K562 (cell line): Measurements from ENCODE around the gene SART1. TPM values are rescaled to one million over a fixed set of nuclear protein-coding genes. Genes with fewer than 3 reads are reported as not detected.

ENCODE experiments used
- ARID4B ChIP-seq: sonication (generic); formaldehyde crosslinking; IDR thresholded peaks from 2 replicates; pipeline ENCODE4 v1.8.0; 2022; ENCODE audit warnings: mild to moderate bottlenecking, missing genetic modification reagents
- CCAR2 ChIP-seq: fragments of 200-400 bp; formaldehyde crosslinking; IDR thresholded peaks from 2 replicates; pipeline ENCODE4 v1.6.1; 2017; ENCODE audit warnings: mild to moderate bottlenecking, low read depth, low read length
- HMGN3 ChIP-seq: IDR thresholded peaks from 2 replicates; pipeline ENCODE4 v1.6.1; 2011; ENCODE audit warnings: borderline replicate concordance, low read depth, mild to moderate bottlenecking, mixed read lengths, low read length; ENCODE audit not compliant: insufficient read length; ENCODE audit errors: extremely low read depth
- HNRNPLL ChIP-seq: fragments of 200-400 bp; formaldehyde crosslinking; IDR thresholded peaks from 2 replicates; pipeline ENCODE4 v1.6.1; 2017; ENCODE audit warnings: low read length, low read depth, mild to moderate bottlenecking; ENCODE audit not compliant: poor library complexity, severe bottlenecking
- PCBP2 ChIP-seq: fragments of 200-400 bp; formaldehyde crosslinking; IDR thresholded peaks from 2 replicates; pipeline ENCODE4 v1.6.1; 2018; ENCODE audit warnings: low read length, low read depth, mild to moderate bottlenecking, moderate library complexity; ENCODE audit not compliant: poor library complexity, severe bottlenecking
- POLR2H ChIP-seq: IDR thresholded peaks from 2 replicates; pipeline ENCODE4 v1.6.1; 2016; ENCODE audit warnings: missing genetic modification characterization, low read depth, mild to moderate bottlenecking, control low read depth, missing compliant biosample characterization, moderate library complexity
- SIX5 ChIP-seq, 2 experiments: IDR thresholded peaks; 2 replicates each; pipeline ENCODE4 v1.6.1; 2011; ENCODE audit warnings: low read length in 2 of 2, borderline replicate concordance in 1 of 2, low read depth in 1 of 2, mild to moderate bottlenecking in 1 of 2, moderate library complexity in 1 of 2; ENCODE audit not compliant: insufficient read depth in 1 of 2
- USF2 ChIP-seq: sonication (generic); formaldehyde crosslinking; IDR thresholded peaks from 2 replicates; pipeline ENCODE4 v1.5.0; 2020; ENCODE audit warnings: missing genetic modification reagents
- ZNF584 ChIP-seq: fragments of 200-800 bp; sonication (Bioruptor generic); IDR thresholded peaks from 2 replicates; pipeline ENCODE4 v1.6.1; 2016; ENCODE audit warnings: low read depth, mild to moderate bottlenecking, missing genetic modification characterization, missing compliant biosample characterization
- polyA plus RNA-seq, 8 experiments: library from polyadenylated mRNA; depleted of rRNA in 4 of 8; stranded (reverse) in 5 of 8; unstranded in 3 of 8; fragments of >200 nt; fragmentation: Nextera tagmentation in 2 of 8; fragmentation: Illumina TruSeq in 1 of 8; extraction: Ambion mirVana in 2 of 8; extraction: Trizol in 1 of 8; gene quantifications; 2 replicates each; pipeline versions ENCODE4 v1.2.1 to v1.2.3, GENCODE V29; 2011 to 2014; ENCODE audit warnings: inconsistent platforms in 1 of 8, missing spikeins in 1 of 8
- total RNA-seq, 7 experiments: library from RNA; depleted of rRNA in 6 of 7; stranded (reverse); fragments of >200 nt in 6 of 7; fragmentation: Illumina TruSeq in 2 of 7; extraction: Trizol in 2 of 7; gene quantifications; 2 replicates each; pipeline versions ENCODE4 v1.2.1 to v1.2.3, GENCODE V29; 2011 to 2021; ENCODE audit warnings: low replicate concordance in 1 of 7
- TF ChIP-seq, protein P1 (sequence below), 2 experiments: fragments of 450-650 bp in 1 of 2; sonication (generic) in 1 of 2; formaldehyde crosslinking in 1 of 2; IDR thresholded peaks; 2 replicates each; pipeline versions ENCODE4 v1.7.1 to v1.9.0; 2016 to 2022; ENCODE audit warnings: inconsistent platforms in 1 of 2, mild to moderate bottlenecking in 1 of 2, missing genetic modification reagents in 1 of 2

SART1 gene
- total and polyA plus RNA-seq, 9 of the 15 experiments (the other 6 are each of a cell fraction or from before 2014, with no cell fraction given), result 4.8 to 84.1 (median 31.7) TPM

DNA sequence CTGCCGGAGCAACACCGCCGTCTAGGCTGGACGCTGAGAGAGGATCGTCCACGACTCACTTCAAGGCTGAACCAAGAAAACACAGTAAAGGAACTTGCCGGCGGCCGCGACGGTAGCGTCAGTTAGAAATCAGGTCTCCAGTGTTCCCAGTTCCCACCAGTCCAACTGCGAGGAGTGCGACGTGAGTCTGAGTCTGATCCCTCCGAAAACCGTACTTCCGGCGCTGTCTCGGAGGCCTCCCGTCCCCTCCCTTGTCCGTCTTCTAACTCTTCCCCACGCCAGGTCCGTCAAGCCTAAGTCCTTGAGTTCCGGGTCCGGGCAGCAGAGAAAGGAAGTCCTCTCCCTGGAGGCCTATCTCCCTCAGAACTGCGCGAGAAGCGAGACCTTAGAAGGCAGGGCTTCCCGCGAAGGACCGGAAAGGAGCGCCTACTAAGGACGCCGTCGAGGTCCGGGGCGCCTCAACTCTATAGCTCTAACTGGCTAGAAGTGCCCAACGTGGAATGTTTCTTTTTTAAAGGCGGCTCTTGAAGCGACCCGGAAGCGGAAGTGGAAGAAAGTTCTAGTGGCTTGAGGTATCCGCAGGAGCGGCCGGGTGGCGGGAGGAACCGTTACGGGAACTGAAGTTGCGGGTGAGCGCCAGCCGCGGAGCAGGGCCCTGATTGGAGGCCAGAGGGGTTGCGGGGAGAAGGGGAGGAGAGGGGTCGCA is 40.6 kb downstream of the SART1 start, which contains the start of the genes BANF1 and EIF1AD (continued):
- peak; percentile 91 for TF ChIP-seq ARID4B (CRISPR knock-in tag)
- no peak for TF ChIP-seq PCBP2
- TF ChIP-seq POLR2H (tag), result peak; percentile 74
- TF ChIP-seq SIX5 (IDR thresholded peaks at IDR 0.05; ENCODE audit: borderline replicate concordance in 1 of 2, insufficient read depth in 1 of 2, low read depth in 1 of 2, low read length in 2 of 2), result peak; percentile 70 to 71; a peak in 3 of 4 replicates
- TF ChIP-seq ZNF584 (CRISPR knock-in tag), result 0 out of 2 replicates have a peak, but pooled peaks have one; percentile 27
- no peak for TF ChIP-seq USF2 (CRISPR knock-in tag)
- TF ChIP-seq, protein P1, sequence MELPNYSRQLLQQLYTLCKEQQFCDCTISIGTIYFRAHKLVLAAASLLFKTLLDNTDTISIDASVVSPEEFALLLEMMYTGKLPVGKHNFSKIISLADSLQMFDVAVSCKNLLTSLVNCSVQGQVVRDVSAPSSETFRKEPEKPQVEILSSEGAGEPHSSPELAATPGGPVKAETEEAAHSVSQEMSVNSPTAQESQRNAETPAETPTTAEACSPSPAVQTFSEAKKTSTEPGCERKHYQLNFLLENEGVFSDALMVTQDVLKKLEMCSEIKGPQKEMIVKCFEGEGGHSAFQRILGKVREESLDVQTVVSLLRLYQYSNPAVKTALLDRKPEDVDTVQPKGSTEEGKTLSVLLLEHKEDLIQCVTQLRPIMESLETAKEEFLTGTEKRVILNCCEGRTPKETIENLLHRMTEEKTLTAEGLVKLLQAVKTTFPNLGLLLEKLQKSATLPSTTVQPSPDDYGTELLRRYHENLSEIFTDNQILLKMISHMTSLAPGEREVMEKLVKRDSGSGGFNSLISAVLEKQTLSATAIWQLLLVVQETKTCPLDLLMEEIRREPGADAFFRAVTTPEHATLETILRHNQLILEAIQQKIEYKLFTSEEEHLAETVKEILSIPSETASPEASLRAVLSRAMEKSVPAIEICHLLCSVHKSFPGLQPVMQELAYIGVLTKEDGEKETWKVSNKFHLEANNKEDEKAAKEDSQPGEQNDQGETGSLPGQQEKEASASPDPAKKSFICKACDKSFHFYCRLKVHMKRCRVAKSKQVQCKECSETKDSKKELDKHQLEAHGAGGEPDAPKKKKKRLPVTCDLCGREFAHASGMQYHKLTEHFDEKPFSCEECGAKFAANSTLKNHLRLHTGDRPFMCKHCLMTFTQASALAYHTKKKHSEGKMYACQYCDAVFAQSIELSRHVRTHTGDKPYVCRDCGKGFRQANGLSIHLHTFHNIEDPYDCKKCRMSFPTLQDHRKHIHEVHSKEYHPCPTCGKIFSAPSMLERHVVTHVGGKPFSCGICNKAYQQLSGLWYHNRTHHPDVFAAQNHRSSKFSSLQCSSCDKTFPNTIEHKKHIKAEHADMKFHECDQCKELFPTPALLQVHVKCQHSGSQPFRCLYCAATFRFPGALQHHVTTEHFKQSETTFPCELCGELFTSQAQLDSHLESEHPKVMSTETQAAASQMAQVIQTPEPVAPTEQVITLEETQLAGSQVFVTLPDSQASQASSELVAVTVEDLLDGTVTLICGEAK (IDR thresholded peaks at IDR 0.05), result peak; percentile 100
- TF ChIP-seq, protein P1 (CRISPR knock-in tag; IDR thresholded peaks at IDR 0.05), result no peak
- TF ChIP-seq CCAR2, result 0 out of 2 replicates have a peak, but pooled peaks have one; percentile 80
- no peak for TF ChIP-seq HMGN3
- TF ChIP-seq HNRNPLL, result peak; percentile 65
